GM12864 (cell line): Measurements from ENCODE around the gene CHL1.

Experiments
- DNase-seq: peaks from one replicate; pipeline ENCODE4 v3.0.0-alpha.2; 2011; ENCODE audit warnings: low read depth
- H3K4me3 ChIP-seq: 2 replicates; pipeline ENCODE4 v1.5.1; 2011; ENCODE audit warnings: mild to moderate bottlenecking, low read depth, low read length, control low read depth
- TF ChIP-seq, protein P1 (sequence below): IDR thresholded peaks from 2 replicates; pipeline ENCODE4 v1.5.1; 2011; ENCODE audit warnings: low read depth, mild to moderate bottlenecking, moderate library complexity, low read length, control low read depth, inconsistent platforms; ENCODE audit errors: missing control alignments

CHL1 gene

GRCh38 chr3:279325-279724 lies 82.8 kb downstream of the CHL1 start:
- no peak for DNase-seq
- TF ChIP-seq, protein P1, sequence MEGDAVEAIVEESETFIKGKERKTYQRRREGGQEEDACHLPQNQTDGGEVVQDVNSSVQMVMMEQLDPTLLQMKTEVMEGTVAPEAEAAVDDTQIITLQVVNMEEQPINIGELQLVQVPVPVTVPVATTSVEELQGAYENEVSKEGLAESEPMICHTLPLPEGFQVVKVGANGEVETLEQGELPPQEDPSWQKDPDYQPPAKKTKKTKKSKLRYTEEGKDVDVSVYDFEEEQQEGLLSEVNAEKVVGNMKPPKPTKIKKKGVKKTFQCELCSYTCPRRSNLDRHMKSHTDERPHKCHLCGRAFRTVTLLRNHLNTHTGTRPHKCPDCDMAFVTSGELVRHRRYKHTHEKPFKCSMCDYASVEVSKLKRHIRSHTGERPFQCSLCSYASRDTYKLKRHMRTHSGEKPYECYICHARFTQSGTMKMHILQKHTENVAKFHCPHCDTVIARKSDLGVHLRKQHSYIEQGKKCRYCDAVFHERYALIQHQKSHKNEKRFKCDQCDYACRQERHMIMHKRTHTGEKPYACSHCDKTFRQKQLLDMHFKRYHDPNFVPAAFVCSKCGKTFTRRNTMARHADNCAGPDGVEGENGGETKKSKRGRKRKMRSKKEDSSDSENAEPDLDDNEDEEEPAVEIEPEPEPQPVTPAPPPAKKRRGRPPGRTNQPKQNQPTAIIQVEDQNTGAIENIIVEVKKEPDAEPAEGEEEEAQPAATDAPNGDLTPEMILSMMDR, result no peak
- H3K4me3 ChIP-seq, result no peak overlapping the region

GRCh38 chr3:280681-281080 lies 84.1 kb downstream of the CHL1 start:
- H3K4me3 ChIP-seq, result no peak overlapping the region

GRCh38 chr3:284322-284721 lies 87.8 kb downstream of the CHL1 start:
- no peak for DNase-seq

More at GRCh38 chr3:280681-281080, 84.1 kb downstream of the CHL1 start:
- no peak for DNase-seq
- TF ChIP-seq, protein P1, result no peak

GRCh38 chr3:288417-288816 lies 91.9 kb downstream of the CHL1 start:
- TF ChIP-seq, protein P1, result no peak
- H3K4me3 ChIP-seq, result no peak overlapping the region
- DNase-seq, result no peak

More at GRCh38 chr3:284322-284721, 87.8 kb downstream of the CHL1 start:
- TF ChIP-seq, protein P1, result no peak
- no peak overlapping the region for H3K4me3 ChIP-seq

DNA sequence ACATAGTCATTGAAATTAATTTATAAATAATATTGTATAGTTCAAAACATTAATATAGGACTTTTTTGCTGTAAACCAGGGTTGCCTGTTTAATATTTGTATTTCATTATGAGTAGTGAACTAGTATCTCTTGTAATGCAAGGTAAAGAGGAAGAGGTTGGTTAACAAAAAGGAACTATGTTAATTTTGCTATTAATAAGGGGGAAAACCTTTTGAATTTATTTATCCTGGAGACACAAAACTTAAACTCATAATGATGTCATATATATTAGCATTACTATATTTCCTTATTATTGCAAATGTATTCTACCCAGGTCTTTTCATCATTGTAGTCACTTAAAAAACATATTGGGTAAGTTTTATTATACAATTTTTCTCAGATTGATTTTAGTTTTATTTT lies 94.5 kb downstream of the CHL1 start:
- H3K4me3 ChIP-seq, result no peak overlapping the region
- TF ChIP-seq, protein P1, result no peak
- DNase-seq, result no peak

GRCh38 chr3:291646-292436 lies 95.3 kb downstream of the CHL1 start:
- no peak overlapping the region for H3K4me3 ChIP-seq
- TF ChIP-seq, protein P1, result no peak
- DNase-seq, result no peak

DNA sequence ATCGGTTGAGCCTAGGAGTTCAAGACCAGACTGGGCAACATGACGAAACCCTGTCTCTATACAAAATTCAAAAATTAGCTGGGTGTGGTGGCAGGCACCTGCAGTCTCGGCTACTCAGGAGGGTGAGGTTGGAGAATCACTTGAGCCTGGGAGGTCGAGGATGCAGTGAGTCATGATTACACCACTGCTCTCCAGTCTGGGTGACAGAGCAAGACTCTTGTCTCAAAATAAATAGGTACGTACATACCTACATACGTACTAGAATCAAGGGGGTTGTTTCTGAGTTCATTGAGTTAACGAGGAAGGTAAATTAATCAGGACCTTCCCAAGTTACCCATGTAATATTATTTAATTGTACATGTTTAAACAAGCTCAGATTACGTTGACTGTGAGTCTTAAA lies 97.5 kb downstream of the CHL1 start:
- TF ChIP-seq, protein P1, result no peak
- no peak overlapping the region for H3K4me3 ChIP-seq
- no peak for DNase-seq
